BJ (cell line): Measurements from ENCODE around the gene UST. TPM values are rescaled to one million over a fixed set of nuclear protein-coding genes. Genes with fewer than 3 reads are reported as not detected.

ENCODE experiments used
- CTCF ChIA-PET: fragments of 350-600 bp; formaldehyde crosslinking; extraction: SDS; loops from one replicate; lab custom pipeline; 2021; ENCODE audit warnings: antibody characterized with exemption, inconsistent platforms; lab: Yijun Ruan, JAX
- POLR2A ChIA-PET: fragments of 300-600 bp; sonication (Branson Sonifier 250); formaldehyde crosslinking; extraction: SDS; loops from one replicate; lab custom pipeline; 2021; ENCODE audit warnings: antibody characterized with exemption; lab: Charles Lee
- DNase-seq: peaks from one replicate; pipeline ENCODE4 v3.0.0-alpha.2; 2011; ENCODE audit warnings: low read depth
- H3K27me3 ChIP-seq: 2 replicates; pipeline ENCODE4 v1.6.0; 2011; ENCODE audit warnings: low read length; ENCODE audit not compliant: control insufficient read depth, insufficient read depth
- H3K36me3 ChIP-seq: 2 replicates; pipeline ENCODE4 v1.5.1; 2011; ENCODE audit warnings: low read length; ENCODE audit not compliant: control insufficient read depth, insufficient read depth
- H3K4me3 ChIP-seq: 2 replicates; pipeline ENCODE4 v1.5.1; 2011; ENCODE audit warnings: low read depth, mild to moderate bottlenecking, control low read depth, low read length
- CTCF ChIP-seq: IDR thresholded peaks from 2 replicates; pipeline ENCODE4 v1.5.1; 2011; ENCODE audit warnings: low read depth, mild to moderate bottlenecking, control low read depth, inconsistent platforms, low read length, moderate library complexity; ENCODE audit not compliant: insufficient read depth
- polyA plus RNA-seq: library from polyadenylated mRNA; depleted of rRNA; stranded (reverse); fragments of >200 nt; gene quantifications from 2 replicates; pipeline ENCODE4 v1.2.3, GENCODE V29; 2011

UST gene
- polyA plus RNA-seq, 1 experiment = 6.8 TPM

DNA sequence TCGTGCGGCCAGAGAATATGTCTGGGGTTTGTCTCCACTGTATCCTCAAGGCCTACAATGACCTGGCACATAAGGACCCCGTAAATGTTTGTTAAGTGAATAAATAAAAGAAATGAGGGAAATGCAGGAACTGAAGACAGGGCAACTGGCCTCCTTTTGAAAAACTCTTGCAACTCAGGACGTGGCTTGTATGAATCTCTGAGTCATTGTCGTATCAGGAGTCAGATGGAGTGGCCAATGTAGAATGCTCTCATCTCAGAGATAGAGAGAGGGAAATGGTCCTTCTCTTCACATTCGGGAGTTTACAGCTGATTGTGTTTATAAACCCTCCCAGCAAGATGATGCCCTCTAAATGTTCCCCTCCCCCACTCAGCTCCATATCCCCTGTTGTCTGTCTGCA, 57.1 kb downstream of the UST start:
- CTCF ChIA-PET = no interaction called here
- no peak for TF ChIP-seq CTCF
- DNase-seq = no peak
- no peak overlapping the region for H3K4me3 ChIP-seq
- POLR2A ChIA-PET = no interaction called here
- H3K36me3 ChIP-seq = no peaks in the 10 kb centered on the region; the same call in 1 of the 2 replicates
- no peaks in the 10 kb centered on the region for H3K27me3 ChIP-seq

GRCh38 chr6:148805777-148806176, 58.9 kb downstream of the UST start:
- no peaks in the 10 kb centered on the region for H3K27me3 ChIP-seq
- H3K36me3 ChIP-seq = no peaks in the 10 kb centered on the region; the same call in 1 of the 2 replicates
- DNase-seq = no peak
- no peak overlapping the region for H3K4me3 ChIP-seq
- CTCF ChIA-PET = no interaction called here
- POLR2A ChIA-PET = no interaction called here
- no peak for TF ChIP-seq CTCF

- ChIA-PET CTCF (no interaction called here), POLR2A (no interaction called here)
- Histone ChIP-seq H3K36me3 (no peaks in the 10 kb centered on the region; the same call in 1 of the 2 replicates), H3K27me3 (no peaks in the 10 kb centered on the region), H3K4me3 (no peak overlapping the region)
- DNase-seq = no peak
- TF ChIP-seq CTCF = no peak
Observed at GRCh38 chr6:148807784-148808183, 61.0 kb downstream of the UST start.

DNA sequence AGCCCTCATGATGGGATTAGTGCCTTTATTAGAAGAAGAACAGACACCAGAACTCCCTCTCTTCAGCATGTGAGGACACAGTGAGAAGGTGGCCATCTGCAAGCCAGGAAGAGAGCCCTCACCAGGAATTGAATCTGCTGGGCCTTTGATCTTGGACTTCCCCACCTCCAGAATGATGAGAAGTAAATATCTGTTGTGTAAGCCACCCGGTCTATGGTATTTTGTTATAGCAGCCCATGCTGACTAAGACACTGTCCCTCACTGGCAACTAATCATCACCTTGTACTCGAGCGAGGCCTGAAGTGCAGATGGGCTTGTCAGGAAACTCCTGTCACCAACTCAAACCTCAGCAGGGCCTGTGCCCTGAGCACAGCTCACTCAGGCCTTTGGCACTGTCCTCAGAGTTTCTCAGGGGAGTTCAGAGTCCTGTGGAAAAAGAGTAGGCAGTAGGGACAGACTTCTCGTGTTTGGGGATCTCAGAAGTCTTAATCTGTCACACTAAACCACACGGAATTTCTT, 62.0 kb downstream of the UST start:
- POLR2A ChIA-PET = no interaction called here
- no peak overlapping the region for H3K4me3 ChIP-seq
- no peaks in the 10 kb centered on the region for H3K27me3 ChIP-seq
- no peak for DNase-seq
- CTCF ChIA-PET = no interaction called here
- H3K36me3 ChIP-seq = no peaks in the 10 kb centered on the region; the same call in 1 of the 2 replicates
- no peak for TF ChIP-seq CTCF

GRCh38 chr6:148811459-148811858, 64.6 kb downstream of the UST start:
- no peak overlapping the region for H3K4me3 ChIP-seq
- TF ChIP-seq CTCF = no peak
- no peaks in the 10 kb centered on the region for H3K27me3 ChIP-seq
- no peak for DNase-seq
- H3K36me3 ChIP-seq = no peaks in the 10 kb centered on the region; the same call in 1 of the 2 replicates
- POLR2A ChIA-PET = no interaction called here
- CTCF ChIA-PET = interaction anchor here (1.1 kb wide), 1 partner anchor 14 kb away, joined by 3 read pairs; no protein-coding TSS in a partner anchor
